GM21529 (cell line): ENCODE results near the gene KLHDC10.
"Not testable (repeated sequence)": the region's sequence is repeated elsewhere in the genome, so short reads cannot be mapped to it uniquely, and the experiment has no call there.

Experiments
- ATAC-seq: cut with Tn5 transposase; IDR thresholded peaks from one replicate; pipeline ENCODE4 v1.9.1; 2021; ENCODE audit not compliant: unreplicated experiment

The KLHDC10 gene

GRCh38 chr7:130152493-130153210 lies 82.3 kb downstream of the KLHDC10 start:
- no peak for ATAC-seq

DNA sequence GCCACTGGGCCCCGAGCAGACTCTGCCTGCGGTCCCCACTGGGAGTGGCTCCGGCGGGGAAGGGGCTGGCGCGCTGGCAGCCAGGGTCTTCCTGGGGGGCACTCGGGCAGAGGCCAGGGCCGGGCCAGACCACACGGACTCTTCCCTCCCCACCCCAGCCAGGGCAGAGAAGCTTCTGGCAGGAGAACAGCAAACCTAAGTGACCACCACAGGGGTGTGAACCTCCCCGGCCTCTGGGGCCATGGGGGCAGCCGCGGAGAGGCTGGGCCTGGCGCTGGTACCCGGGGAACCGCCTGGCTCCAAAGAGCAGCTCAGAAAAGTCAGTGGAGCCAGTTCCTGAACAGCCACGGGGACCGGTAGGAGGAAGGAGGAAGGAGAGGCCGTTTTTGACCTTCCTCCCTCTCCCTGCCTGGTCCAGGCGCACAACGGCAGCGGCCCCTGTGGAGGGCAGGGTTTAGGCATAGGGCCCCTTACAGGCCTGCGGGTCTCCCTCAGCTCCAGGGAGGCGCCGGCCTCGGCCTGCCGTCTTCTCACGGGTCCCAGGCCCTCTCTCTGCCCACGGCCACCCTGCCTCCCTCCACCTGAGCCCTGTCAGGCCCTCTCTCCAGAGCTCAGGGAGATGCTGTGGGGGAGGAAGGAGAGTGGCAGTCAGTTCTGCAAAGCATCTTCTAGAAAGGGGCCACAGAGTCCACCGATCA lies 83.0 kb downstream of the KLHDC10 start:
- ATAC-seq, result no peak

- ATAC-seq, result no peak
Measured at GRCh38 chr7:130154131-130154500, 83.8 kb downstream of the KLHDC10 start.

DNA sequence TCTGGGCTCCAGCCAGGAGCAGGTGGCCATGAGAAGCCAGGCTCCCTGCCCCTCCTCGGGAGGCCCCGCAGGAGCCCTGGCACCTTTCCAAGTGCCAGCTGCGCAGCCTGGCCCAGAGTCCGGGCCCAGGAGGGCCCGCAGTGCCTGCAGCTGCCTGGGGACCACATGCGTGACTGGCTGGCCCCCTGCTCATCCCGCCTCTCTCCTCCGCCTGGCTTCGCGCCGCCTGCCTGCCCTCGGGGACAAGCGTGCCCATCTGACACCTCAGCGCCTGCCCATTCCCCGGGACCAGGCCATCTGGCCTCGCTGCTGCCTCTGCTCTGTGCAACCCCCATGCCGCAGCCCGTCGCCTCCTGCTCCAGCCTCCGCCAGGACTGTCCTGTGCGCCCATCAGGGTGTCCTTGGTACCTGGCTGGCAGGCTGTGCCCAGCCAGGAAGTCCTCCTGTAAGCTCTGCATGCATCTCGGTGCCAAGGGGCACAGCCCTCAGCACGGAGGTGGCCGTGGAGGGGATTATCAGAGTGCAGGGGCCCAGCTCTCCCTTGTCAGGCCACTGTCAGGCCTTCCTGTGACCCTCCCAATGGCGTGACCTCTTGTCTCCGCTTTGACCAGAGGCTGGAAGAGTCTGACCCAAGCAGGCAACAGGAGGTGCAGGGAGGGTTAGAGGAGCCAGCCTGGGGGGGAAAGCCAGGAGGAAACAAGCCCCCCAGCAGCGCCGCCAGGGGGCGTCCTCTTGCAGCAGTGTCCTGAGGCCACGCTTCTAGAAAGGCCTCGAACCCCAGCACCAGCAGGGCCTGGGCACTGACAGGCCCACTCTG lies 84.4 kb downstream of the KLHDC10 start:
- ATAC-seq, result no peak

- no peak for ATAC-seq
Measured at GRCh38 chr7:130156140-130156539, 85.8 kb downstream of the KLHDC10 start.

DNA sequence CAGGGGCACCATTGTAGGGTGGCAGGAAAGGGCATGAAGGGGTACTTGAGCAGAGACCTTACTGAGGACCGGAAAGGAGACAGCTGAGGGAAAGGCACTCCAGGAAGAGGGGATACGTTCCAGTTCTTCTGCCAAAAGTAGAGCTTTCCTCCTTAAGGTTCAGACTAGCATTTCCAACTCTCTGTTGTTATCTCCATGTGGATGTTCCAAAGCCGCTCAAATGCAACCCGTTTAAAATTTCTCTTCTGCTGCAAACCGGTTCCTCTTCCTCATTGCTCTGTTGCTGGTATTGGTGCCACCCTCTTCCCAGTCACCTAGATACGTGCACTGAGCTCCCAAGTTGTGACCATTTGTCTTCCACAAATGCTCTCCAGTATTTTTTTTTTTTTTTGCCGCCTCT lies 87.4 kb downstream of the KLHDC10 start:
- no peak for ATAC-seq

DNA sequence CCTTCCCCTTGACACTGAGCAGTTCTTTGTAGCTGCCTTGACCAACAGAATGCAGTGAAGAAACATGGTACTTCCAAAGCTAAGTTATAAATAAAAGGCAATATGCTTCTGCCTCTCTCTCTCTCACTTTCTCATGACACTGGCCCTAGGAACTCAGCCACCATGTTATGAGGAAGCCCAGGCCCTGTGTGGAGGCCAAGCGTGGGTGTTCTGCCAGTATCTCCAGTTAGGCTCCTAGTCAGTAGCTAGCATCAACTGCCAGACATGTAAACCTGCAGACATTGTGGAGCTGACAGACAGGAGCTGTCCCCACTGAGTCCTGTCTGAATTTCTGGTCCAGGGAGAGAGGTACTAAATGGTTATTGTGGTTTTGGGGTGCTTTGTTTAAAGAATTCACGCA lies 89.7 kb downstream of the KLHDC10 start:
- ATAC-seq, result no peak

GRCh38 chr7:130160455-130160854 lies 90.1 kb downstream of the KLHDC10 start:
- no peak for ATAC-seq

DNA sequence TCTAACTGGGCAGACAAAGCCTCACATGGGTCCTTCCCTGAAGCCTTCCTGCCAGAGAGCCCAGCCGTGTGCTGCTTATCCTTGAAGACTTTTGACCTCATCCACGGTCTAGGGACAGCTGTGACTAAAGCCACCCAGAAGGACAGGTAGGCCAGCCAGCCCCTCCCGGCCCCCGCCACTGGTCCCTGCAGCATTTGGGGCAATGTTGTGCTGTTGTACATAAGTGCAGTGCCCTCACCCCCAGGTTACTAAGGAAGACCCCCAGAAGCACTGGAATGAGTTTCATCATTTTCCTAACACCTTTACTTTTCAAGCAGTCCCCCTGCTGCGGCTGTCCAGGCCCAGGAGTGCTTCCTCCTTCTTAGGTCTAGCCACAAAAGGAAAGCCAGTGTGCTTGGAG lies 91.9 kb downstream of the KLHDC10 start:
- ATAC-seq, result no peak

- no peak for ATAC-seq
Measured at GRCh38 chr7:130174237-130174959, 104.1 kb downstream of the KLHDC10 start.

DNA sequence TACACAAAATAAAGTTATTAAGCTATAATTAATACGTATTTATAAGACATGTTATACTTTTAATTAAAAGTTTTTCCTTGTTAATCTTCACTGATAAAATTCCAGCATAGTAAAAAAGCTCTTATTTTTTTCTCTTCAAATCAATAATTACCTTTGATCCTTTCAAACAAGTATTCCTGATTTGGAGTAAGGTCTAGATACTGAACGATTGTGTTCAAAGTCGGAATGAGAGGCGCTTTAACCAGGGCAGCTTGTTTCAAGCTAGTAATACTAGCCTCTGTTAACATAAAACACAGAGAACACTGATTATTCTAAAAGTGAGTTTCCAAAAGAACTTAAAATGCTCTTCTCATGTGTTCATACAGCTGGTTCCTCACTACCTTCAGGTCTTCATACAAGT lies 107.9 kb downstream of the KLHDC10 start:
- no peak for ATAC-seq

DNA sequence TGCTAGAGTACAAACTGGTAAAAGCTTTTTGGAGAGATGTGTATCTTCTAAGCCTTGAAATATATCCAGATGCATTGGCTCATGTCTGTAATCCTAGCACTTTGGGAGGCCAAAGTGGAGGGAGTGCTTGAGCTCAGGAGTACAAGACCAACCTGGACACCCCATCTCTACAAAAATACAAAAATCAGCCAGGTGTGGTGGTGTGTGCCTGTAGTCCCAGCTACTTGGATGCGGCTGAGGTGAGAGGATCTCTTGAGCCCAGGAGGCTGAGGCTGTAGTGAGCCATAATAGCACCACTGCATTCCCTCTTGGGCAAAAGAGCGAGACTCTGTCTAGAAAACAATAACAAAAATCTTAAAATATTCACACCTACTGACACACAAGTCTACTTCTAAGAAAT lies 109.3 kb downstream of the KLHDC10 start:
- ATAC-seq, result no peak

GRCh38 chr7:130180571-130181262 lies 110.4 kb downstream of the KLHDC10 start:
- ATAC-seq, result no peak

DNA sequence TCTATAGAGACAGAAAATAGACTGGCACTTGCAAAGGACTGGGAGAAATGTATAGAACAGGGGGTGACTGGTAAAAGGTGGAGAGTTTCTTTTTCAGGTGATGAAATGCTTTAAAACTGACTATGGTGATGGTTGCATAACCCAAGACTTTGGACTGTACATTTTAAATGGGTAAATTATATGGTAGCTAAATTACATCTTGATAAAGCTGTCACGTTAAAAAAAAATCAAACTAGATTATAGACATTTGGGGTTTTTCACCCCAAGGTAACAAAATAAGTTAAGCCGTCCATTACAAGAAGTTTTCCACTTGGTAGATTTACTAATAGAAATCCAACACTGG lies 110.9 kb downstream of the KLHDC10 start:
- ATAC-seq, result no peak

- peak; percentile 95 for ATAC-seq
Measured at GRCh38 chr7:130182990-130183389, 112.7 kb downstream of the KLHDC10 start.

- not testable (repeated sequence) for ATAC-seq
Measured at GRCh38 chr7:130184349-130184748, 114.0 kb downstream of the KLHDC10 start.
